Neural cell (in vitro differentiated cells): ENCODE results near the gene MTX3. TPM values are rescaled to one million over a fixed set of nuclear protein-coding genes. Genes with fewer than 3 reads are reported as not detected.

Source experiments
- H2AFZ ChIP-seq: fragments of 200-600, 300-800 bp; sonication (generic), shearing (Covaris generic); 2 replicates; pipeline ENCODE4 v1.6.0; 2014; ENCODE audit warnings: low read depth, mild to moderate bottlenecking, antibody characterized with exemption, low read length, moderate library complexity
- H3F3A ChIP-seq: fragments of 200-600 bp; shearing (Covaris generic); 2 replicates; pipeline ENCODE4 v1.6.1; 2016; ENCODE audit warnings: mild to moderate bottlenecking, moderate library complexity, mixed read lengths, antibody characterized with exemption, low read length; ENCODE audit not compliant: insufficient read depth, poor library complexity, severe bottlenecking
- H3K27ac ChIP-seq: fragments of 200-600, 300-800 bp; sonication (generic), shearing (Covaris generic); 2 replicates; pipeline ENCODE4 v1.5.1; 2014; ENCODE audit warnings: mild to moderate bottlenecking, low read length, moderate library complexity
- H3K27me3 ChIP-seq: fragments of 300-800, 200-600 bp; sonication (generic), shearing (Covaris generic); 2 replicates; pipeline ENCODE4 v1.6.0; 2014; ENCODE audit warnings: mild to moderate bottlenecking, low read depth, low read length, moderate library complexity; ENCODE audit not compliant: insufficient read depth
- H3K36me3 ChIP-seq: fragments of 300-800, 200-600 bp; sonication (generic), shearing (Covaris generic); 2 replicates; pipeline ENCODE4 v1.5.1; 2014; ENCODE audit warnings: mild to moderate bottlenecking, antibody characterized with exemption, low read length, moderate library complexity; ENCODE audit not compliant: insufficient read depth
- H3K4me2 ChIP-seq: fragments of 300-800, 200-600 bp; sonication (generic), shearing (Covaris generic); 2 replicates; pipeline ENCODE4 v1.6.0; 2014; ENCODE audit warnings: mild to moderate bottlenecking, low read length
- H3K4me3 ChIP-seq: fragments of 300-800, 200-600 bp; sonication (generic), shearing (Covaris generic); 2 replicates; pipeline ENCODE4 v1.5.1; 2014; ENCODE audit warnings: mild to moderate bottlenecking, low read length, moderate library complexity
- H3K79me2 ChIP-seq: fragments of 200-600 bp; shearing (Covaris generic); replicated peaks from 2 replicates; pipeline ENCODE4 v1.6.0; 2014; ENCODE audit warnings: mild to moderate bottlenecking, low read length, moderate library complexity; ENCODE audit not compliant: insufficient read depth
- H3K9ac ChIP-seq: fragments of 300-800, 200-600 bp; sonication (generic), shearing (Covaris generic); 2 replicates; pipeline ENCODE4 v1.6.1; 2016; ENCODE audit warnings: mild to moderate bottlenecking, low read length, mixed read lengths
- H3K9me2 ChIP-seq: fragments of 200-600 bp; shearing (Covaris generic); 2 replicates; pipeline ENCODE4 v1.6.1; 2016; ENCODE audit warnings: mild to moderate bottlenecking, low read length, mixed read lengths; ENCODE audit not compliant: insufficient read depth
- H3K9me3 ChIP-seq: fragments of 200-600, 300-800 bp; sonication (generic), shearing (Covaris generic); 2 replicates; pipeline ENCODE4 v1.6.1; 2016; ENCODE audit warnings: mild to moderate bottlenecking, mixed run types, low read length, moderate library complexity, mixed read lengths
- H4K20me1 ChIP-seq: fragments of 200-600 bp; shearing (Covaris generic); 2 replicates; pipeline ENCODE4 v1.6.1; 2016; ENCODE audit warnings: mild to moderate bottlenecking, mixed run types; ENCODE audit not compliant: insufficient read depth
- EP300 ChIP-seq: fragments of 450-650 bp; conservative IDR thresholded peaks from 2 replicates; pipeline ENCODE4 v1.6.1; 2014; ENCODE audit warnings: antibody characterized with exemption, mild to moderate bottlenecking, moderate library complexity; ENCODE audit not compliant: poor library complexity, severe bottlenecking
- EZH2 ChIP-seq: fragments of 200-600, 300-800 bp; shearing (Covaris generic), sonication (generic); IDR thresholded peaks from 2 replicates; pipeline ENCODE4 v1.6.1; 2014; ENCODE audit warnings: antibody characterized with exemption, low read length, borderline replicate concordance, mild to moderate bottlenecking; ENCODE audit not compliant: insufficient read depth, poor library complexity, severe bottlenecking
- MXI1 ChIP-seq: fragments of 450-650 bp; conservative IDR thresholded peaks from 2 replicates; pipeline ENCODE4 v1.6.1; 2014; ENCODE audit warnings: antibody characterized with exemption, mild to moderate bottlenecking; ENCODE audit not compliant: poor library complexity, severe bottlenecking
- POLR2AphosphoS5 ChIP-seq: IDR thresholded peaks from 2 replicates; pipeline ENCODE4 v1.6.1; 2012
- RAD21 ChIP-seq: fragments of 450-650 bp; conservative IDR thresholded peaks from 2 replicates; pipeline ENCODE4 v1.6.1; 2014; ENCODE audit warnings: antibody characterized with exemption, mild to moderate bottlenecking, moderate library complexity
- SMC3 ChIP-seq: fragments of 450-650 bp; conservative IDR thresholded peaks from 2 replicates; pipeline ENCODE4 v1.6.1; 2014; ENCODE audit warnings: antibody characterized with exemption, mild to moderate bottlenecking, moderate library complexity; ENCODE audit not compliant: poor library complexity
- TAF1 ChIP-seq: IDR thresholded peaks from 2 replicates; pipeline ENCODE4 v1.6.1; 2012; ENCODE audit warnings: low read depth
- polyA plus RNA-seq: library from polyadenylated mRNA; depleted of rRNA; stranded (reverse); fragments of >200 nt; gene quantifications from 2 replicates; pipeline ENCODE4 v1.2.3, GENCODE V29; 2014
- TF ChIP-seq, protein P1 (sequence below): fragments of 450-650 bp; IDR thresholded peaks from 2 replicates; pipeline ENCODE4 v1.5.1; 2014; ENCODE audit warnings: antibody characterized with exemption, mild to moderate bottlenecking, moderate library complexity; ENCODE audit not compliant: poor library complexity, severe bottlenecking
- TF ChIP-seq, protein P2 (sequence below): IDR thresholded peaks from 2 replicates; pipeline ENCODE4 v1.6.1; 2012; ENCODE audit warnings: borderline replicate concordance

MTX3 gene
- polyA plus RNA-seq, 1 donor from 2014 or later: 20.8 TPM

DNA sequence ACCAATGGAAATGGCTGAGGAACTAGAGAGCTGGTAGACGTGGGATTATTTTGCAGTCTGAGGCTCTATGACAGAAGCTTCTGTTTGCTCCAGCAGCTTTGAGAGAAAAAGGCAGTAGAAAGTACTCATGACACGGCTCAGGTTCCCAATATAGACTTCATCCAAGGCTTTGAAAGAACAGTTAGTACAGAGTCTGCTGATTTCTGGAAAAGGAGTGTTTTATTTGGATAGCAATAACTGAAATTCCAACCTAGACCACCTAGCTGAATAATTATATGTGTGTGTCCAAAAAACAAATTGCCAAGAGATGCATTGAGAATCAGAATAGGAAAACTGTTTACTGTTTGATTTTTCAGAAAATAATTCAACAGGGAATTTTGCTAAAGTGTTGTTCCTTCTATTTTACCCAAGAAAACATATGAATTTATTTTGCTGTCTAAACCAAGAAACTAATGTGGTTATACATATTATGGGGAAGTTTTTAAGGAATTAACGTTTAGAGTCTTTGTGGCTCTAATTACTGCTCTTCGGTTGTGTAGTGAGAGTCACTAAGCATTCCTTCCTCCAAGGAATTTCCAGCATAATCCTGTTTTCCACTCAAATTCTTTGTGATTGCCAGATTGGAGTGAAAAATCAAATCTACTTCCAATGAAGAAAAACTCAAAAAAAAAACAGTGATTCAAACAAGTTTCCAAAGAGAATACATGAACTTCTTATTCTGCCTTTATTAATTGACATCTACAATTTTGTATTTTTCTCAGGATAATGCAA, 18.1 kb upstream of the MTX3 start:
- Histone ChIP-seq H3K79me2 (no peaks in the 10 kb centered on the region), H3K9me2 (no peaks in the 10 kb centered on the region), H3K27me3 (no peaks in the 10 kb centered on the region), H3K9me3 (no peaks in the 10 kb centered on the region), H3F3A (no peaks in the 10 kb centered on the region), H4K20me1 (no peaks in the 10 kb centered on the region), H2AFZ (no peak overlapping the region), H3K9ac (no peak overlapping the region), H3K36me3 (no peaks in the 10 kb centered on the region), H3K4me2 (no peak overlapping the region), H3K27ac (no peak overlapping the region), H3K4me3 (no peak overlapping the region)
- TF ChIP-seq MXI1: no peak
- TF ChIP-seq SMC3: no peak

DNA sequence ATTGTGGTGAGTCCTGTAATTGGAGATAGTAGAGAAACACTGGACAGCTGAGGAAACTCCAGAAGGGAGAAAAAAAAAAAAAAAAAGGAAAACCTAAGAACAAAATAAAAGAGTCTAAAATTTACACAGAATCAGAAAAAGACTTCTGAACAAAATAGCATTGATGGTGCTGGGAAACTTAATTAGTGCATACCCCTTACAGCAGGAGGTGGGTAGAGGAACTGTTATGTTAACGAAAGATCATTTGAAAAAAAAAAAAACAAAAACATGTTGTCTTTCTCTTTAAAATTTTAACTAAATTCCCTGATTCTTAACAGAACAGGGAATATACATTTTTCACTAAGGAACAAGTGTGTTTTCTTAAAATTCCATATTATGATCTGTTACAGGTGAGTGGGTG, 11.6 kb upstream of the MTX3 start:
- Histone ChIP-seq H3K9me2 (no peaks in the 10 kb centered on the region), H3K36me3 (no peaks in the 10 kb centered on the region), H3K79me2 (no peaks in the 10 kb centered on the region), H3K9ac (no peak overlapping the region), H3K4me2 (no peak overlapping the region), H3K4me3 (no peak overlapping the region), H3K9me3 (no peaks in the 10 kb centered on the region), H4K20me1 (no peaks in the 10 kb centered on the region), H2AFZ (no peak overlapping the region), H3K27ac (no peak overlapping the region), H3F3A (no peaks in the 10 kb centered on the region), H3K27me3 (no peaks in the 10 kb centered on the region)
- no peak for TF ChIP-seq RAD21
- TF ChIP-seq MXI1: no peak
- no peak for TF ChIP-seq EP300
- TF ChIP-seq, protein P1, sequence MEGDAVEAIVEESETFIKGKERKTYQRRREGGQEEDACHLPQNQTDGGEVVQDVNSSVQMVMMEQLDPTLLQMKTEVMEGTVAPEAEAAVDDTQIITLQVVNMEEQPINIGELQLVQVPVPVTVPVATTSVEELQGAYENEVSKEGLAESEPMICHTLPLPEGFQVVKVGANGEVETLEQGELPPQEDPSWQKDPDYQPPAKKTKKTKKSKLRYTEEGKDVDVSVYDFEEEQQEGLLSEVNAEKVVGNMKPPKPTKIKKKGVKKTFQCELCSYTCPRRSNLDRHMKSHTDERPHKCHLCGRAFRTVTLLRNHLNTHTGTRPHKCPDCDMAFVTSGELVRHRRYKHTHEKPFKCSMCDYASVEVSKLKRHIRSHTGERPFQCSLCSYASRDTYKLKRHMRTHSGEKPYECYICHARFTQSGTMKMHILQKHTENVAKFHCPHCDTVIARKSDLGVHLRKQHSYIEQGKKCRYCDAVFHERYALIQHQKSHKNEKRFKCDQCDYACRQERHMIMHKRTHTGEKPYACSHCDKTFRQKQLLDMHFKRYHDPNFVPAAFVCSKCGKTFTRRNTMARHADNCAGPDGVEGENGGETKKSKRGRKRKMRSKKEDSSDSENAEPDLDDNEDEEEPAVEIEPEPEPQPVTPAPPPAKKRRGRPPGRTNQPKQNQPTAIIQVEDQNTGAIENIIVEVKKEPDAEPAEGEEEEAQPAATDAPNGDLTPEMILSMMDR: no peak
- no peak for TF ChIP-seq TAF1
- no peak for TF ChIP-seq EZH2
- TF ChIP-seq, protein P2, sequence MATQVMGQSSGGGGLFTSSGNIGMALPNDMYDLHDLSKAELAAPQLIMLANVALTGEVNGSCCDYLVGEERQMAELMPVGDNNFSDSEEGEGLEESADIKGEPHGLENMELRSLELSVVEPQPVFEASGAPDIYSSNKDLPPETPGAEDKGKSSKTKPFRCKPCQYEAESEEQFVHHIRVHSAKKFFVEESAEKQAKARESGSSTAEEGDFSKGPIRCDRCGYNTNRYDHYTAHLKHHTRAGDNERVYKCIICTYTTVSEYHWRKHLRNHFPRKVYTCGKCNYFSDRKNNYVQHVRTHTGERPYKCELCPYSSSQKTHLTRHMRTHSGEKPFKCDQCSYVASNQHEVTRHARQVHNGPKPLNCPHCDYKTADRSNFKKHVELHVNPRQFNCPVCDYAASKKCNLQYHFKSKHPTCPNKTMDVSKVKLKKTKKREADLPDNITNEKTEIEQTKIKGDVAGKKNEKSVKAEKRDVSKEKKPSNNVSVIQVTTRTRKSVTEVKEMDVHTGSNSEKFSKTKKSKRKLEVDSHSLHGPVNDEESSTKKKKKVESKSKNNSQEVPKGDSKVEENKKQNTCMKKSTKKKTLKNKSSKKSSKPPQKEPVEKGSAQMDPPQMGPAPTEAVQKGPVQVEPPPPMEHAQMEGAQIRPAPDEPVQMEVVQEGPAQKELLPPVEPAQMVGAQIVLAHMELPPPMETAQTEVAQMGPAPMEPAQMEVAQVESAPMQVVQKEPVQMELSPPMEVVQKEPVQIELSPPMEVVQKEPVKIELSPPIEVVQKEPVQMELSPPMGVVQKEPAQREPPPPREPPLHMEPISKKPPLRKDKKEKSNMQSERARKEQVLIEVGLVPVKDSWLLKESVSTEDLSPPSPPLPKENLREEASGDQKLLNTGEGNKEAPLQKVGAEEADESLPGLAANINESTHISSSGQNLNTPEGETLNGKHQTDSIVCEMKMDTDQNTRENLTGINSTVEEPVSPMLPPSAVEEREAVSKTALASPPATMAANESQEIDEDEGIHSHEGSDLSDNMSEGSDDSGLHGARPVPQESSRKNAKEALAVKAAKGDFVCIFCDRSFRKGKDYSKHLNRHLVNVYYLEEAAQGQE: no peak
- no peak for TF ChIP-seq SMC3
- TF ChIP-seq POLR2AphosphoS5: no peak
